ENCODE results near the gene KRTAP10-1. TPM values are rescaled to one million over a fixed set of nuclear protein-coding genes. Genes with fewer than 3 reads are reported as not detected.

The KRTAP10-1 gene
- total and polyA plus RNA-seq, 4 donors: not detected

- H3K27ac ChIP-seq (ENCODE audit: low read depth in 1 of 2, low read length in 2 of 2): no peak overlapping the region
- H3K27me3 ChIP-seq (ENCODE audit: control insufficient read depth in 4 of 4, insufficient read depth in 4 of 4, low read length in 3 of 4): no peaks in the 10 kb centered on the region
- no peak overlapping the region for H3K9ac ChIP-seq (ENCODE audit: low read depth in 1 of 2, low read length in 2 of 2)
- TF ChIP-seq GABPA (IDR thresholded peaks at IDR 0.05 in 1 of 2, conservative IDR thresholded peaks at IDR 0.05 in 1 of 2): no peak
- no peak for TF ChIP-seq FOXA2 (IDR thresholded peaks at IDR 0.05)
- TF ChIP-seq EGR1 (IDR thresholded peaks at IDR 0.05; ENCODE audit: low read depth in 2 of 2): no peak
- TF ChIP-seq YY1 (IDR thresholded peaks at IDR 0.05): no peak
- no peak for TF ChIP-seq JUND (IDR thresholded peaks at IDR 0.05)
- no peak for TF ChIP-seq RAD21 (IDR thresholded peaks at IDR 0.05)
- no peak for TF ChIP-seq SP1 (IDR thresholded peaks at IDR 0.05)
- TF ChIP-seq, protein P1, sequence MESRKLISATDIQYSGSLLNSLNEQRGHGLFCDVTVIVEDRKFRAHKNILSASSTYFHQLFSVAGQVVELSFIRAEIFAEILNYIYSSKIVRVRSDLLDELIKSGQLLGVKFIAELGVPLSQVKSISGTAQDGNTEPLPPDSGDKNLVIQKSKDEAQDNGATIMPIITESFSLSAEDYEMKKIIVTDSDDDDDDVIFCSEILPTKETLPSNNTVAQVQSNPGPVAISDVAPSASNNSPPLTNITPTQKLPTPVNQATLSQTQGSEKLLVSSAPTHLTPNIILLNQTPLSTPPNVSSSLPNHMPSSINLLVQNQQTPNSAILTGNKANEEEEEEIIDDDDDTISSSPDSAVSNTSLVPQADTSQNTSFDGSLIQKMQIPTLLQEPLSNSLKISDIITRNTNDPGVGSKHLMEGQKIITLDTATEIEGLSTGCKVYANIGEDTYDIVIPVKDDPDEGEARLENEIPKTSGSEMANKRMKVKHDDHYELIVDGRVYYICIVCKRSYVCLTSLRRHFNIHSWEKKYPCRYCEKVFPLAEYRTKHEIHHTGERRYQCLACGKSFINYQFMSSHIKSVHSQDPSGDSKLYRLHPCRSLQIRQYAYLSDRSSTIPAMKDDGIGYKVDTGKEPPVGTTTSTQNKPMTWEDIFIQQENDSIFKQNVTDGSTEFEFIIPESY (IDR thresholded peaks at IDR 0.05): no peak
- TF ChIP-seq CTCF (IDR thresholded peaks at IDR 0.05; ENCODE audit: low read depth, low read length, missing input control): no peak
- no peaks in the 10 kb centered on the region for H3K4me1 ChIP-seq (ENCODE audit: control insufficient read depth in 4 of 4, insufficient read depth in 4 of 4, low read length in 3 of 4)
- 80% methylated on average over 11 of the region's 11 CpGs for whole genome bisulfite sequencing
- no peaks in the 10 kb centered on the region for H3K36me3 ChIP-seq (ENCODE audit: control insufficient read depth in 4 of 4, insufficient read depth in 3 of 4, low read depth in 1 of 4, low read length in 3 of 4)
- peak; percentile 19 for DNase-seq (ENCODE audit: low spot score)
- no peaks in the 10 kb centered on the region for H3K9me3 ChIP-seq (ENCODE audit: control insufficient read depth in 4 of 4, low read length in 3 of 4)
- H3K4me3 ChIP-seq (ENCODE audit: low read depth in 1 of 3, low read length in 3 of 3): no peak overlapping the region
These were observed 820 bp upstream of the KRTAP10-1 start for GRCh38 chr21:44540741-44541288.

- TF ChIP-seq JUND (IDR thresholded peaks at IDR 0.05) (no peak), GABPA (IDR thresholded peaks at IDR 0.05 in 1 of 2, conservative IDR thresholded peaks at IDR 0.05 in 1 of 2) (no peak), NR2F2 (IDR thresholded peaks at IDR 0.05) (no peak), RXRA (IDR thresholded peaks at IDR 0.05) (no peak), FOXA1 (IDR thresholded peaks at IDR 0.05) (no peak), HNF4A (conservative IDR thresholded peaks at IDR 0.05) (no peak)
- TF ChIP-seq, protein P2, sequence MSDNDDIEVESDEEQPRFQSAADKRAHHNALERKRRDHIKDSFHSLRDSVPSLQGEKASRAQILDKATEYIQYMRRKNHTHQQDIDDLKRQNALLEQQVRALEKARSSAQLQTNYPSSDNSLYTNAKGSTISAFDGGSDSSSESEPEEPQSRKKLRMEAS (IDR thresholded peaks at IDR 0.05): no peak
- peak; percentile 13 for DNase-seq (ENCODE audit: low spot score)
- Histone ChIP-seq H3K27ac (ENCODE audit: low read depth in 1 of 2, low read length in 2 of 2) (no peak overlapping the region), H3K4me3 (ENCODE audit: low read depth in 1 of 3, low read length in 3 of 3) (no peak overlapping the region), H3K36me3 (ENCODE audit: control insufficient read depth in 4 of 4, insufficient read depth in 3 of 4, low read depth in 1 of 4, low read length in 3 of 4) (no peaks in the 10 kb centered on the region), H3K9ac (ENCODE audit: low read depth in 1 of 2, low read length in 2 of 2) (no peak overlapping the region), H3K9me3 (ENCODE audit: control insufficient read depth in 4 of 4, low read length in 3 of 4) (no peaks in the 10 kb centered on the region), H3K4me1 (ENCODE audit: control insufficient read depth in 4 of 4, insufficient read depth in 4 of 4, low read length in 3 of 4) (no peaks in the 10 kb centered on the region), H3K27me3 (ENCODE audit: control insufficient read depth in 4 of 4, insufficient read depth in 4 of 4, low read length in 3 of 4) (no peaks in the 10 kb centered on the region)
- WGBS: 73% methylated on average over 14 of the region's 14 CpGs
These were observed 949 bp downstream of the KRTAP10-1 start for GRCh38 chr21:44539046-44539445.

Measured in liver (tissue), 9 donors.